COLO668 (cell line): ENCODE measurements around the gene OR6Q1.
"Not testable (repeated sequence)": the region's sequence is repeated elsewhere in the genome, so short reads cannot be mapped to it uniquely, and the experiment has no call there.

Experiments
- DNase-seq: peaks from one replicate; lab custom pipeline; 2025; ENCODE audit not compliant: unreplicated experiment; lab: John Stamatoyannopoulos, UW

The OR6Q1 gene, protein sequence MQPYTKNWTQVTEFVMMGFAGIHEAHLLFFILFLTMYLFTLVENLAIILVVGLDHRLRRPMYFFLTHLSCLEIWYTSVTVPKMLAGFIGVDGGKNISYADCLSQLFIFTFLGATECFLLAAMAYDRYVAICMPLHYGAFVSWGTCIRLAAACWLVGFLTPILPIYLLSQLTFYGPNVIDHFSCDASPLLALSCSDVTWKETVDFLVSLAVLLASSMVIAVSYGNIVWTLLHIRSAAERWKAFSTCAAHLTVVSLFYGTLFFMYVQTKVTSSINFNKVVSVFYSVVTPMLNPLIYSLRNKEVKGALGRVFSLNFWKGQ

DNA sequence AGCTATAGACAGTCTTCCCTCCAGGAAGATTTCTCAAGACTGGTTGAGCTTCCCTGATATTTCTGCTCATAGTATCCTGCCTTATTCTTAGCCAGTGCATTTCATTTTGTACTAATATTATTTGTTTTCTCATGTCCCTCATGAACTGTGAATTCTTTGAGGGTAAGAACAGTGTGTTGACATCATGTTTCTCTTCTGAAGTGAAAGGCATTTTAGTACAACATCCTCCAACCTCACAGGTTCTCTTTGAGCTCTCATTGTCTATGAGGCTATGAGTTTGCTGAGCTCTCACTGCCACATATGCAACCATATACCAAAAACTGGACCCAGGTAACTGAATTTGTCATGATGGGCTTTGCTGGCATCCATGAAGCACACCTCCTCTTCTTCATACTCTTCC is at the start of gene OR6Q1:
Gene OR6Q1 (plus strand): TSS at position 301 of the 400 bp plus-strand sequence. CDS start 0 bp downstream, at position 301.
- DNase-seq = no peak

DNA sequence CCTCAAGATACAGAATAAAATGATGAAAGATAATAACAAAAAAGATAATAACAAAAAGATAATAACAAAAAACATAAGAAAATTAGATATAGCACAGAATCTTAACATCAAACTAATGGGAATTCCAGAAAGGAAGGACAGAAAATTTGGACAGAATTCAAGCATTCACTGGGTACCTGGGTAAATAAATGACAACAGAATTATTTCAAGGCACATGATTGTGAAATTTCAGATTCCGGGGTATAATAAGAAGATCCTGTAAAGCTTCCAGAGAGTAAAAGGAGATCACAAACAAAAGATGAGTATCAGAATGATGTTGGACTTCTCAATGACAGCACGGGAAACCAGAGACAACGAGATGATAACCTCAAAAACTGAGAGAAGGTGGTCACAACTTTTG is 49.2 kb upstream of the OR6Q1 start:
- DNase-seq = no peak

DNA sequence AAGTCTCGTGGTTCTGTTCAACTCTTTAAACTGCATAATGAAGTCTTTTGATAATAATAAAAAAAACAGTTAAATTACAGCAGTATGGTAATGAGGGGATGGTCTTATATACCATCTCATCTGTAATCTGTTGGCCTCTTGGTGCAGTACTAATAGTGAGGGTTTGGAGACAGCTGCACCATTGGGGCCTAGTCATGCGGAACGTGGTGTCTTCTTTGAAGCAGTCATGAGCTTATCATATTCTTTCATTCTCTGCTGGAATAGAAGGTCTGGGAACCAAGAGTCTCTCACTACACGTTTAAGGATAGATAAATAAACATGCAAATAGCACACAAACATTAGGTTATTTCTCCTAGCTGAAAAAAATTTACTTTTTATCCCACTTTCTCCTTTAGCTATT is 48.0 kb upstream of the OR6Q1 start:
- DNase-seq = peak; percentile 4

DNA sequence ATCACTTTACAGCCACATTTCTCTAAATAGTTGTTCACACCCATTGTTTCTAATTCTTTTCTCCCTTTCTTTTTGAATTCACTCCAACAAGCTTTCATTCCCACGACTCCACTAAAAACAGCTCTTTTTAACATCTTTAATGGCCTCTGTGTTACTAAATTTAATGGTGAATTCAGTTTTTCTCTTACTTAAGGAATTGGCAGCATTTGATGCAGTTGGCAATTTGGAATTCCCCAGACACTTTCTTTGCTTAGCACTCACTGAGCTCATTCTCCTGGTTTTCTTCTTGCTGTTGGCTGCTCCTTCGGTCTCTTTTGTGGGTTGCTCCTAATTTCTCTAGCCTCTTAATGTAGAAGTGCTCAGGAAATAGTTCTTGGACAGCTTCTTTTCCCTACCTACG is 47.6 kb upstream of the OR6Q1 start:
- DNase-seq = no peak

DNA sequence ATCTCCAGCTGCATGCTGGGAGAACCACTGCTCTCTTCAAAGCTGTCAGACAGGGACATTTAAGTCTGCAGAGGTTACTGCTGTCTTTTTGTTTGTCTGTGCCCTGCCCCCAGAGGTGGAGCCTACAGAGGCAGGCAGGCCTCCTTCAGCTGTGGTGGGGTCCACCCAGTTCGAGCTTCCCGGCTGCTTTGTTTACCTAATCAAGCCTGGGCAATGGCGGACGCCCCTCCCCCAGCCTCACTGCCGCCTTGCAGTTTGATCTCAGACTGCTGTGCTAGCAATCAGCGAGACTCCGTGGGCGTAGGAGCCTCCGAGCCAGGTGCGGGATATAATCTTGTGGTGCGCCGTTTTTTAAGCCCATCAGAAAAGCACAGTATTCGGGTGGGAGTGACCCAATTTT is 31.2 kb upstream of the OR6Q1 start:
- not testable (repeated sequence) for DNase-seq

DNA sequence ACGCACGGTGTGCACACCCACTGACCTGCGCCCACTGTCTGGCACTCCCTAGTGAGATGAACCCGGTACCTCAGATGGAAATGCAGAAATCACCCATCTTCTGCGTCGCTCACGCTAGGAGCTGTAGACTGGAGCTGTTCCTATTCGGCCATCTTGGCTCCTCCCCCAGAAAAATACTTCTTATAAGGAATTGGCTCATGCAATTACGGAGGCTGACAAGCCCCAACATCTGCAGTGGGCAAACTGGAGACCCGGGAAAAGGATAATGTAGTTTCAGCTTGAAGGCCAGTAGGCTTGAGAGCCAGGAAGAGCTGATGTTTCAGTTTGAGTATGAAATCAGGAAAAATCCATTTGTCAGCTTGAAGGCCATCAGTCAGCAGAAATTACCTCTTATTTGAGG is 30.7 kb upstream of the OR6Q1 start:
- DNase-seq = not testable (repeated sequence)

DNA sequence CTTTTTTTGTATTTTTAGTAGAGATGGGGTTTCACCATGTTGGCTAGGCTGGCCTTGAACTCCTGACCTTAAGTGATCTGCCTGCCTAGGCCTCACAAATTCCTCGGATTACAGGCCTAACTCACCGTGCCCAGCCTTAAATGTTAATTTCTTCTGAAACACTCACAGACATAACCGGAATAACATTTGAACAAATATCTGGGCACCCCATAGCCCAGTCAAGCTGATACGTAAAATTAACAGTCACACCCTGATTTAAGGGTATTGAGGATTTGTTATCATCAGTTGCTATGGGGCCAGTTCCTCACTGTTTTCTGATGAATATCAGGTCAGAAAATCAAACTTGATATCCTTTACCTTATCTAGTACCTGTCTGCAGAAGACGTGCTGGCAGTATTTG is 30.1 kb upstream of the OR6Q1 start:
- DNase-seq = no peak

DNA sequence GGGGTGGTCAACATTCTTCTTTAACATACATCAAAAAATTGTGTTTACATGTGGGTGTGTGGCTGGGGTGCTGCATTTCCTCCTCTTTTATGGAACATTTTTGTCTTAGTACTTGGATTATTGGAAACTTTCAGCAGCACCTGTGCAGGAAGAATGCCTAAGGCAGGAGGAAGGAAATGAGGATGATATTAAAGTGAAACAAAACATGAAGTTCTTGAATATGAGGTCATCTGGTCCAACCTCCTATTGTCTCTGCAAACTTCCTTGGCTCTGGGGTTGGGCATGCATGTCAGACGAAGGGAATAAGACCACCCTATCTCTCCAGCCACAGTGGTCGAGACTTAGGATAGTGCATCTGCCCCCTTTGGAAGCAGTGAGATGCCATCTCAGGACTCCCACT is 27.7 kb upstream of the OR6Q1 start:
- DNase-seq = no peak

DNA sequence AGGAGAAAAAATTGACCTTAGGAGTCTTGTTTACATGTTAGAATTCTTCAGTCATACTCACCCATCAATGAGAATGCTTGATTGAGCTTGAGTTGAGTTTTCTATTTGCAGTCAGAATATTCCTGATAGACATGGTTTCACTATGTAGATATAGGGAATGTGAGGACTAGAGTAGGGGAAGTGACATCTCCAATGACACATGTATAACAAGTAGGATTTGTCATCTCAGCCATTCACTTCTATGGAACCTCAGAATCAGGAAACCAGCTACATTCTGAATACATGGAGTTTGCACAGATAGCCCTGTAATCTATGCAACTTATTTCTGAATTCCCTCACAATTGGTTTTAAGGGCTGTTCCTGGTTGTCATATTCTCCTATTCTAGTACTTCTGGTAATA is 27.2 kb upstream of the OR6Q1 start:
- no peak for DNase-seq

DNA sequence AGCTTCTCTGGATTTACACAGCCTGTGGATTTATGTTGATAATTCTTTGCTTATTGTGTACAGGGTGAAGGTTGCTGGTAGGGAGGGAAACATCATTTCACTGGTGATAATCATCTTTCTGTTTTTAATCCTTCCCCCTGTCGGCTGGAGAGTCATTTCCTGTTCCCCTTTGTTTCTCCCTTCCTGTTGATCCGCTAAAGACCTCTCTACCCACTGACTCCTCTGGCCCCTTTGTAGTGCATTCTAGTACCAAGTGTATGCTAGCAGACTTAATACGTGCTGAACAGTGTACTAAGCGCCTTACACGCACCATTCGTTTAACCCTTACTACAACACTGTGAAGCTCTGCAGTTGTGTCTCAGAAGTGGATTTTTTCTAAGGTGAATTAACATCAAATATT is 26.1 kb upstream of the OR6Q1 start:
- no peak for DNase-seq

DNA sequence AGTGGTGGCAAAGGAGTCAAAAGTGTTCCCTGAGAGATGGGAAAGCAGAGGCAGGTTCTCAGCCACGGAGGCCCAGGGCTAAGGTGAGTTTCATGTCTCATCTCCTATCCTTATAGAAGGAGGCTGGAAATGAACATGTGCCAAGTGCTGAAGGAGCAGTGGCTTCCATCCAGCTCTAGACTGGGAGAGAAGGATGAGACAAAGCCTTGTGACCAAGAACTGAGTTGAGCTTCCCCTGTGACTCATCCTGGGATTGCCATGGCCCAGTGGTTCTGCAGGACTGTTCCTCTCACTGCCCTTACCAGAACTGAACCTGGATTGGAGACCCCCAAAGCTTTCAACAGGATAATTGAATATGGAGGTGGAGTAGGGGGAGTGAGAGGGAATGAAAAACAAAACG is 23.8 kb upstream of the OR6Q1 start:
- no peak for DNase-seq

DNA sequence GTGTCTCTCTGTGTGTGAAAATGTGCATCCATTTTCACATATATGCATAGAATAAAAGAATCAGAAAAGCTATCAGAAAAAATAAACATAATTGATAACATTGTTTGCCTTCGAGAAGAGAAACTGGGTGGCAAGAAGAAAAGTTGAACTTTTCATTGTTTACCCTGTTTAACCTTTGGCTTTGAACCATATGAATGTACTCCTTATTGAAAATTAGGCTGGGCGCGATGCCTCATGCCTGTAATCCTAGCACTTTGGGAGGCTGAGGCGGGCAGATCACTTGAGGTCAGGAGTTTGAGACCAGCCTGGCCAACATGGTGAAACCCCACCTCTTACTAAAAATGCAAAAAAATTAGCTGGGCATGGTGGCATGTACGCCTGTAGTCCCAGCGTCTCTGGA is 19.0 kb upstream of the OR6Q1 start:
- DNase-seq = no peak

DNA sequence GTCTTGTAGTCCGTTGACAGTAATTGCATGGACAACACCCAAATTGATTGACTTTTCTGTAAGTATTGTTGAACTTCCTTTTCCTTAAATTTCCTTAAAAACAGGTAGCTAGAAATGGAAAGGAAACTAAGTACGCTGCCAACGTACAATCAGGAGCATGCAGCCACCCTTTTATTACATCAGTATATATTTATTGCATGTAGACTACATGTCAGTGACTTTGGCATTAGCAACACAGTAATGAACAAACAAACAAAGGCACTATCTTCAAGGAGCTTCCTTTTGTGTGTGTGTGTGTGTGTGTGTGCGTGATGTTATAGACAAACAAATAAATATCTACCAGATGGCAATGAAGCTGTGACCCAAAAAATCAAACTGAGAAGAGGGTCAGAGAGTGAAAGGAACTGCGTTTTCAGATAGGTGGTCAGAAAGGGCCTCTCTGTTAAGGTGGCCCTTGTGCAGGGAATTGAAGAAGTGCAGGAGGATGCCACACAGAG is 7.3 kb upstream of the OR6Q1 start, which contains the start of gene OR9Q1:
Gene OR9Q1 (plus strand): TSS at position 447 of the 497 bp plus-strand sequence. CDS start 155,564 bp downstream, outside the sequence.
- no peak for DNase-seq

DNA sequence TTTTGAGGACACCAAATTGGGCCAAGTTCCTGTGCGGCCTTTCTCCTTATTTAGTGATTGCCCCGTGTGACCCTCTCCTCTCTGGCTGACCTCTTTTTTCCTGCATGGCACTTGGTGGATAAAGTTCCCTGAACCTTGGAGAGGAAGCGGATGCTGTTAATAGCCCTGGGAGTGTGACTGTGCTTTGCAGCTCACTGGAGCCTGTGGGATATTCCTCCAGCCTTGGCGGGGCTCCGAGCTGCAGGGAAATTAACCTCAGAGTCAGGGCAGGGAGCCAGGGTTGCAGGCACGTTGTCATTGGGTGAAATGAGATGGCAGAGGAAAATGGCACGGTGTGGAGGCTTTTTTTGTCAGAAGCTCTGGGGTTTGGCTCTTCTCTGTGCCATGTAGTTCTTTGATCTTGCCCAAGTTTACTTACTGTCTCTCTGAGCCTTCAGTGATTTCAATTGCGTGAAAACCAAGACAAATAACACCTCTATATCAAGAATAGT is 6.1 kb upstream of the OR6Q1 start:
- no peak for DNase-seq

DNA sequence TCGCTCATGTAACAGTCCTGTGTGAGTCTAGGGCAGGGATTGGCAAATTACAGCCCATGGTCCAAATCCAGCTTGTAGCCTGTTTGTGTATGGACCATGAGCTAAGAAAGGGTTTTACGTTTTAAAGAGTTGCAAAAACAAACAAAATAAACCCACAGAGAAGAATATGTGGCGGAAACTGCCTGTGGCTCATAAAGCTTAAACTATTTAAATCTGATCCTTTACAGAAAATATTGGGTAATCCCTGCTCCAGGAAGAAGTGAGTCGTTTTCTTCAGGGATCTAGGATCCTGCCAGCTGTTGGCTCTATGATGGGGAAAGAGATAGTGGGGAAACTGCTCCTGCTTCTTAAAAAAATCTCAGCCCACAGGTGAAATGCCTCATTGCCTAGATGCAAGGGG is 3.4 kb upstream of the OR6Q1 start:
- no peak for DNase-seq

DNA sequence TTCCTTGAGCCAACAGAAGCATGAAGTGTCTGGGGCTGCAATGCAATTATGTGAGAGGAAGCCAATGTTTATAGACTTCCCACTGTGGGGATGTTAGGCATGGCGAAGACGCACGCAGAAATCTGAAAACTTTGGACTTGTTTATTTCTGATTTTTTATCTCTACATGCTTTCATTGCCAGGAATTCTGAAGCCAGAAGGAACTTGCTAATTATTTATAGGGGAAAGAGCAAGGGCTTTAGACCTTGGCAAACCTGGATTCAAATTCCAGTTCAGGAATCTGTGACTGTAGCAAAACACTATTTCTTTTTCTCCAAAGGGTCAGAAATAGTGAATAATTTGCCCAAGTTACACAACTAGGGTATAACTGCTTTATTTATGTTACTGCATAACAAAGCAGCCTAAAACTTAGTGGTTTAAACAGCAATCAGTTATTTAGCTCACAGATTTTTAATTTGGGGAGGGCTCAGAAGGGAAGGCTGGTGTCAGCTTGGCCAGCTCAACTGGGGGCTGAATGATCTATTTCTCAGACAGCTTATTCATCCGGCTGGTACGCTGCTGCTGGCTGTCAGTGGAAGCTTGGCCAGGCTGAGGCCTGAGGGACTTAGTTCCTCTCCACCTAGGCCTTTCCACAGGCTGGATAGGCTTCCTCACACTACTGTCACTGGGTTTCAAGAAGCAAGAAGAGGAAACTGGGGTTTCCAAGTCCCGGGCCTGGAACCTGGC is 1.9 kb upstream of the OR6Q1 start:
- no peak for DNase-seq

DNA sequence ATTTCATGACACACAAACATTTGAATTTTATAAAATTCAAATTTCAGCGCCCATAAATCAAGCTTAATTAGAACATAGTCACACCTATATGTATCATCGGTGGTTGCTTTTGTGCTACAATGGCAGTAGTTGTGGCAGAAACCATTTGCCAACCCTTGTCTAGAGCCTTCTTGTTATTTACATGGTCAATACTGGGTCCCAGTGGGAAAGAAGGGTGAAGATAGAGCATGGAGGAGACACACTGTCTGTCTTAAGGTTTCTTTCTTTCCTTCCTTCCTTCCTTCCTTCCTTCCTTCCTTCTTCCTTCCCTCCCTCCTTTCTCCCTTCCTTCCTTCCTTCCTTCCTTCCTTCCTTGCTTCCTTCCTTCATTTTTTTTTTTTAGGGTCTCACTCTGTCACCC is 3.7 kb downstream of the OR6Q1 start:
- no peak for DNase-seq

DNA sequence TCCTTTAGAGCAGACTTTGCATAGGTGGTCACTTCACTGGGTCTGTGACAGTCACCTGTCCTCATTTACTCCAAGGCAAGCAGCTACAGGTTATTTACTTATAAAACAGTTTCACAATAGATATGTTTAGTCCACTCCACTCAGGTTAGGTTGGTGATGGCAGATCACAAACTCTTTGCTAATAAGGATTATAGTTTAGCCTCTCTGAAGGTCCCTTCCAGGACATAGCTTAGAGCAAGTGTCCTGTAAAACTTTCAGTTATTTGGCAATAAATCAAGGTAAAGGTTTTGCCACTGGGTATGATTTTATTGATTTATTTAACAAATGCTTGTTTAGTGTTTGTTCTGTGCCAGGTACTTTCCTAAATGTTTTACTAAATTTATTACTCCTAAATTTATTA is 8.8 kb downstream of the OR6Q1 start:
- no peak for DNase-seq

DNA sequence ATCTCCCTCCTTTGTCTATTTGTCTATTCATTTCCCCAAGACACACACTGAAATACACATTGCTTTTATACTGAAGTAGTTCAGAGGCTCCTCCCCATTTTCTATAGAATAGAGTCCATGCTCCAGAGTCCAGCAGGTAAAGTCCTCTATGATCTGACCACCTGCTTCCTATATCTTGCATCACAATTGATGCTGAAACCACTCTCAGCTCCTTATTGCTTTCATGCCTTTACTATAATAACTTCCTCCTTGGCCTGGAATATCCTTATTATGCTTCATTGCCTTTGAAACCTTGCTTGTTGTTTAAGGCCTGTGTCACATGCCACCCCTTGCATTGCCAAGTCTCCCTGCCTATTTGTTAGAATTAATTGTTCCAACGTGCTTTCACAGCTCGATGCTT is 12.6 kb downstream of the OR6Q1 start:
- no peak for DNase-seq

DNA sequence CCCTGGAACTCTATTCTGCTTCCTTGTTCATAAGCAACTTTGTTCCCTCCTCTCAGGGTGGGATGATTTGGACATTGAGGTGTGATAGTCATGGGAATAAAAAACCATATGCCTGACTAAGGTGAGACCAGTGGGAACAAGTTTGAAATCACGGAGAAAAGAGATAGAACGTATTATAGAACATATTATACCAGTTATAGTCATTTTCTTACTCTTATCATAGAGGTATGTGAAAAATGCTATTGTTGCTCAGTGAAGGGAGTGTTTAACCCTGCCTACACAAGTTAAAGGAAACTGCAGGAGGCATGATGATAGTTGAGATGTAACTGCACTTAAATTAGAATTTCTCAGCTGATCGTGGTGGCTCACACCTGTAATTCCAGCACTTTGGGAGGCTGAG is 15.5 kb downstream of the OR6Q1 start:
- no peak for DNase-seq

DNA sequence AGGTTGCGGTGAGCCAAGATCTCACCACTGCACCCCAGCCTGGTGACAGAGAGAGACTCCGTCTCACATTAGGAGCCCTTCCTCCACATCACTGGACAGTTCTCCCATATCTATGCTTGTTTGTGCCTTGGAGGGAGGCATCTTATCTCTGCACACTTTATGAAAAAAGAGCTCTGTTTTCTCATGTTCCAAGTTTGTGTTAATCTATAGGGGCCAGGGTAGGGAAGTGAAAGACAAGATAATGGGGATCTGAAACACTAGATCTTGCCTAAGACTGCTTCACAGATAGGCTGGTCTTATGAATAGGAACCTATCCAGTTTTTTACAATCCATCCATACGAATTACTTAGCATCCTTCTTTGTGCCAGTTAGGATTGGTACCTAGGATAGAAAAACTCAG is 17.1 kb downstream of the OR6Q1 start:
- no peak for DNase-seq

DNA sequence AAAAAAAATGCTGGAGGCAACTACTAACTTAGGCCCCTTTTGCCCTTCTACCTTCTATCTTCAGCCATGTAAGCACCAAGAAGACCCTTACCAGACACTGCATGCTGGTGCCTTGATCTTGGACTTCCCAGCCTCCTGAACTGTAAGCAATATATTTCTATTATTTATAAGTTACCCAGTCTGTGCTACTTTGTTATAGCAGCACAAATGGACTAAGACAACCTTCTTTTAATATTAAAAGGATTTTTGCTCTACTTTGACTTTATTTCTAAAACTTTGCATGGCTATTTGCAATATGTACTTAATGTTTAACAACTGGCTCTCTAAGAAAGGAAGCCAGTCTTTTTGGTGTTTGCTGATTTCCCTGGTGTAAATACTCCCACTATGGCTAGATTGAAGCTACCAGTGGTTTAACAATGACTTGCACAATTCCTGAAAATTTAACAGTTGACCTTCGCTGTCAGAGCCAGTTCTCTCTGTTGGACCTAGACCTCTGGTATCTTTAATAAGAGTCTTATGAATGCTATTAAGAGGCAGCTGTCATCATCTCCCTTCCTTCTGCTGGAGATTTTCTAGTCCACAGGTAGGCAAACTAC is 25.2 kb downstream of the OR6Q1 start:
- no peak for DNase-seq
